Esophagus muscularis mucosa (tissue), 4 donors: ENCODE results near the gene FBXW9.
"Not testable (repeated sequence)": the region's sequence is repeated elsewhere in the genome, so short reads cannot be mapped to it uniquely, and the experiment has no call there.

Source experiments
- EP300 ChIP-seq: sonication (generic); formaldehyde crosslinking; IDR thresholded peaks from one replicate; pipeline ENCODE4 v1.6.1; 2017; ENCODE audit warnings: antibody characterized with exemption
- POLR2A ChIP-seq: fragments of 450-650 bp; IDR thresholded peaks from one replicate; pipeline ENCODE4 v1.6.1; 2017; ENCODE audit warnings: antibody characterized with exemption, moderate library complexity, mild to moderate bottlenecking, low read depth
- POLR2AphosphoS5 ChIP-seq, 2 donors: sonication (generic); formaldehyde crosslinking; IDR thresholded peaks; one replicate each; pipeline ENCODE4 v1.6.1; 2017; ENCODE audit warnings: antibody characterized with exemption in 2 of 2
- TF ChIP-seq, protein P1 (sequence below), 3 experiments: fragments of 200-600 bp in 2 of 3; fragments of 450-650 bp in 1 of 3; sonication (generic) in 2 of 3; IDR thresholded peaks; one replicate each; pipeline ENCODE4 v1.5.1; 2017 to 2019; ENCODE audit warnings: antibody characterized with exemption in 3 of 3, mild to moderate bottlenecking in 2 of 3, moderate library complexity in 1 of 3

GRCh38 chr19:12697425-12697824, 994 bp upstream of the FBXW9 start:
- TF ChIP-seq, protein P1, sequence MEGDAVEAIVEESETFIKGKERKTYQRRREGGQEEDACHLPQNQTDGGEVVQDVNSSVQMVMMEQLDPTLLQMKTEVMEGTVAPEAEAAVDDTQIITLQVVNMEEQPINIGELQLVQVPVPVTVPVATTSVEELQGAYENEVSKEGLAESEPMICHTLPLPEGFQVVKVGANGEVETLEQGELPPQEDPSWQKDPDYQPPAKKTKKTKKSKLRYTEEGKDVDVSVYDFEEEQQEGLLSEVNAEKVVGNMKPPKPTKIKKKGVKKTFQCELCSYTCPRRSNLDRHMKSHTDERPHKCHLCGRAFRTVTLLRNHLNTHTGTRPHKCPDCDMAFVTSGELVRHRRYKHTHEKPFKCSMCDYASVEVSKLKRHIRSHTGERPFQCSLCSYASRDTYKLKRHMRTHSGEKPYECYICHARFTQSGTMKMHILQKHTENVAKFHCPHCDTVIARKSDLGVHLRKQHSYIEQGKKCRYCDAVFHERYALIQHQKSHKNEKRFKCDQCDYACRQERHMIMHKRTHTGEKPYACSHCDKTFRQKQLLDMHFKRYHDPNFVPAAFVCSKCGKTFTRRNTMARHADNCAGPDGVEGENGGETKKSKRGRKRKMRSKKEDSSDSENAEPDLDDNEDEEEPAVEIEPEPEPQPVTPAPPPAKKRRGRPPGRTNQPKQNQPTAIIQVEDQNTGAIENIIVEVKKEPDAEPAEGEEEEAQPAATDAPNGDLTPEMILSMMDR (IDR thresholded peaks at IDR 0.05), result not testable (repeated sequence)
- TF ChIP-seq POLR2AphosphoS5 (IDR thresholded peaks at IDR 0.05); POLR2A; EP300: not testable (repeated sequence)
